Tibial nerve (tissue), 3 donors: Measurements from ENCODE around the gene CAMK2B.

Experiments used
- POLR2A ChIP-seq, 2 donors: fragments of 450-650 bp; IDR thresholded peaks; one replicate each; pipeline ENCODE4 v1.6.1; 2017; ENCODE audit warnings: antibody characterized with exemption in 2 of 2, mild to moderate bottlenecking in 2 of 2, moderate library complexity in 2 of 2
- TF ChIP-seq, protein P1 (sequence below), 5 experiments: fragments of 200-600 bp in 3 of 5; fragments of 450-650 bp in 2 of 5; sonication (generic) in 3 of 5; IDR thresholded peaks; one replicate each; pipeline ENCODE4 v1.5.1; 2016 to 2019; ENCODE audit warnings: antibody characterized with exemption in 5 of 5, mild to moderate bottlenecking in 3 of 5, moderate library complexity in 2 of 5

DNA sequence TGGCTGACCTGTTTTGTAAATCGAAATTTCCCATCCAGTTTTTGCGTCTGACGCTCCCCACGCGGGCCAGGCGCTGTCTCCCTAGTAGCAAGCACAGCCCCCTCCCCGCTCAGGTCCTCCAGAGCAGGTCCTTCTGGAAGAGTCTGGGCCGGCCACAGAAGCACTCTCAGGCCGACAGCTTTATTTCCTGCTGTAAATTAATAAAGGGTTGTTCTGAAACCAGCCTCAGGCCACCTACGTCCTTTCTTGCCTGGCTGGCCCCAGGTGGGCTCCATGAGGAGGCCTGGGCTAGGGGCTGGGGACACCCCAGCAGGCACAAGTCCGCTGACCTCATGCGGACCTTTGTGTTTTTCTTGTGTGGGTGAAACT lies 35.2 kb downstream of the CAMK2B start:
- no peak for TF ChIP-seq POLR2A (IDR thresholded peaks at IDR 0.05)
- TF ChIP-seq, protein P1, sequence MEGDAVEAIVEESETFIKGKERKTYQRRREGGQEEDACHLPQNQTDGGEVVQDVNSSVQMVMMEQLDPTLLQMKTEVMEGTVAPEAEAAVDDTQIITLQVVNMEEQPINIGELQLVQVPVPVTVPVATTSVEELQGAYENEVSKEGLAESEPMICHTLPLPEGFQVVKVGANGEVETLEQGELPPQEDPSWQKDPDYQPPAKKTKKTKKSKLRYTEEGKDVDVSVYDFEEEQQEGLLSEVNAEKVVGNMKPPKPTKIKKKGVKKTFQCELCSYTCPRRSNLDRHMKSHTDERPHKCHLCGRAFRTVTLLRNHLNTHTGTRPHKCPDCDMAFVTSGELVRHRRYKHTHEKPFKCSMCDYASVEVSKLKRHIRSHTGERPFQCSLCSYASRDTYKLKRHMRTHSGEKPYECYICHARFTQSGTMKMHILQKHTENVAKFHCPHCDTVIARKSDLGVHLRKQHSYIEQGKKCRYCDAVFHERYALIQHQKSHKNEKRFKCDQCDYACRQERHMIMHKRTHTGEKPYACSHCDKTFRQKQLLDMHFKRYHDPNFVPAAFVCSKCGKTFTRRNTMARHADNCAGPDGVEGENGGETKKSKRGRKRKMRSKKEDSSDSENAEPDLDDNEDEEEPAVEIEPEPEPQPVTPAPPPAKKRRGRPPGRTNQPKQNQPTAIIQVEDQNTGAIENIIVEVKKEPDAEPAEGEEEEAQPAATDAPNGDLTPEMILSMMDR (IDR thresholded peaks at IDR 0.05), result no peak
